Caco-2 (cell line): ENCODE measurements around the gene PIM3. TPM values are rescaled to one million over a fixed set of nuclear protein-coding genes. Genes with fewer than 3 reads are reported as not detected.

ENCODE experiments used
- BruUV-seq: library from RNA; stranded (reverse); fragments of 400-500 nt; replicated peaks from 2 replicates; lab custom pipeline; 2021; lab: Mats Ljungman, UMichigan
- CTCF ChIA-PET: fragments of 300-600 bp; sonication (Branson Sonifier 250); formaldehyde crosslinking; loops from one replicate; lab custom pipeline; 2022; ENCODE audit warnings: antibody characterized with exemption; lab: Charles Lee
- POLR2A ChIA-PET: fragments of 300-600 bp; sonication (Branson Sonifier 250); formaldehyde crosslinking; loops from one replicate; lab custom pipeline; 2022; ENCODE audit warnings: antibody characterized with exemption; lab: Charles Lee
- DNase-seq, 2 experiments: peaks; one replicate each; pipeline versions ENCODE4 v3.0.0 to v3.0.0-alpha.2; 2020 to 2022
- H3K27me3 ChIP-seq: replicated peaks from 2 replicates; pipeline ENCODE4 v1.6.0; 2011; ENCODE audit warnings: low read length; ENCODE audit not compliant: control insufficient read depth, insufficient read depth
- H3K36me3 ChIP-seq: 2 replicates; pipeline ENCODE4 v1.5.1; 2011; ENCODE audit warnings: low read length; ENCODE audit not compliant: control insufficient read depth, insufficient read depth
- H3K4me1 ChIP-seq: fragments of 250-450 bp; sonication (Bioruptor Pico); 2 replicates; pipeline ENCODE4 v1.5.1; 2020; ENCODE audit warnings: mild to moderate bottlenecking
- H3K4me3 ChIP-seq: 2 replicates; pipeline ENCODE4 v1.5.1; 2011; ENCODE audit warnings: low read depth, mild to moderate bottlenecking, control low read depth, low read length
- H3K9me3 ChIP-seq: fragments of 250-450 bp; sonication (Bioruptor Pico); 2 replicates; pipeline ENCODE4 v1.5.1; 2020; ENCODE audit warnings: mild to moderate bottlenecking, moderate library complexity
- H3K27ac Mint-ChIP-seq: one replicate; pipeline ENCODE4 v1.8.0; 2022; ENCODE audit warnings: mixed read lengths; ENCODE audit not compliant: unreplicated experiment
- H3K27me3 Mint-ChIP-seq: one replicate; pipeline ENCODE4 v1.8.0; 2022; ENCODE audit warnings: mixed read lengths; ENCODE audit not compliant: insufficient read depth, unreplicated experiment
- H3K36me3 Mint-ChIP-seq: one replicate; pipeline ENCODE4 v1.8.0; 2022; ENCODE audit warnings: mild to moderate bottlenecking, mixed read lengths; ENCODE audit not compliant: insufficient read depth, unreplicated experiment
- H3K4me1 Mint-ChIP-seq: one replicate; pipeline ENCODE4 v1.8.0; 2022; ENCODE audit warnings: low read depth, mixed read lengths; ENCODE audit not compliant: unreplicated experiment
- H3K4me3 Mint-ChIP-seq: one replicate; pipeline ENCODE4 v1.8.0; 2022; ENCODE audit warnings: mild to moderate bottlenecking, moderate library complexity, mixed read lengths; ENCODE audit not compliant: unreplicated experiment
- H3K9me3 Mint-ChIP-seq: one replicate; pipeline ENCODE4 v1.8.0; 2022; ENCODE audit warnings: mixed read lengths; ENCODE audit not compliant: unreplicated experiment
- intact Hi-C: fragments of 100-400 bp; cut with micrococcal nuclease; formaldehyde crosslinking; loops from one replicate; pipeline ENCODE4 v1.10.0; 2022; ENCODE audit not compliant: unreplicated experiment
- total RNA-seq: library from RNA; stranded (reverse); gene quantifications from 2 replicates; pipeline ENCODE4 v1.2.3, GENCODE V29; 2022
- TF ChIP-seq, protein P1 (sequence below), 2 experiments: fragments of 200-600 bp in 1 of 2; IDR thresholded peaks; 1 replicate in 1 of 2; 2 replicates in 1 of 2; pipeline versions ENCODE4 v1.5.1 to v1.8.0; 2011 to 2022; ENCODE audit warnings: antibody characterized with exemption in 1 of 2, control low read depth in 1 of 2, inconsistent platforms in 1 of 2, low read depth in 1 of 2, low read length in 1 of 2, mild to moderate bottlenecking in 1 of 2, moderate library complexity in 1 of 2; ENCODE audit not compliant: insufficient read depth in 1 of 2, severe bottlenecking in 1 of 2, unreplicated experiment in 1 of 2

The PIM3 gene
- total RNA-seq, 1 experiment from 2014 or later: 39.6 TPM

DNA sequence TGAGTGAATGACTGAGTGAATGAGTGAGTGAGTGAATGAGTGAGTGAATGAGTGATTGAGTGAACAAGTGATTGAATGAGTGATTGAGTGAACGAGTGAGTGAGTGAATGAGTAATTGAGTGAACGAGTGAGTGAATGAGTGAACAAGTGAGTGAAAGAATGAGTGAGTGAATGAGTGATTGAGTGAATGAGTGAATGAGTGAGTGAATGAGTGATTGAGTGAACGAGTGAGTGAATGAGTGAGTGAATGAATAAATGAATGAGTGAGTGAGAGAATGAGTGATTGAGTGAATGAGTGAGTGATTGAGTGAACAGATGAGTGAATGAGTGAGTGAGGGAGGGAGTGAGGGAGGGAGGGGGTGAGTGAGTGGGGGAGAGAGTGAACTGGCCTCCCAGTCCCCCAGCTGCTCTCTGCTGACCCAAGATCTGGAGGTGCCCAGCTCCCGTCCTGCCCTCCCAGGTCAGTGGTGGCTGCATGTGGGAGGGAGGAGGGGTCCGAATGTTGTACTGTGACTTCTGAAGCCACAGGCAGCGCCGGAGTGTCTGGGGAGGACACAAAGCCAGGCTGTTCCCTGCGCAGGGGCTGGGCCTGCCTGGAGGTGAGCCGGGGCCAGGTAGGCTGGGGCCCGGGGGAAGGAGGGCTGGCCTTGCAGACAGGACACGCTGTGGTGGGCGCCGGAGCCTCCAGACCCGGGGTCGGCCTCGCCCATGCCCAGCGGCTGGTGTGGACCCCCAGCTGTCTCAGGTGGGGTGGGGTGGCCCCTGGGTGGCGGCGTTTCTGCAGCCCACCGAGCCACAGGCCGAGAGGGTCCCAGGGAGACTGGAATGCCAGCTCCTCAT is 17.8 kb upstream of the PIM3 start:
- ChIA-PET CTCF (no interaction called here), POLR2A (interaction anchor here (0.6 kb wide), 1 partner anchor 16 kb away, joined by 3 read pairs; no protein-coding TSS in a partner anchor)
- peaks cover 21% of the 10 kb centered on the region for H3K4me1 ChIP-seq
- H3K27ac Mint-ChIP-seq: no peak overlapping the region
- peaks cover 5% of the 10 kb centered on the region for H3K36me3 Mint-ChIP-seq
- H3K36me3 ChIP-seq: no peaks in the 10 kb centered on the region
- H3K27me3 ChIP-seq: no peaks in the 10 kb centered on the region
- intact Hi-C loops: no loop called here
- no peaks in the 10 kb centered on the region for H3K27me3 Mint-ChIP-seq
- BruUV-seq: no TSS peak
- H3K4me3 Mint-ChIP-seq: no peak overlapping the region
- no peak for DNase-seq
- TF ChIP-seq, protein P1, sequence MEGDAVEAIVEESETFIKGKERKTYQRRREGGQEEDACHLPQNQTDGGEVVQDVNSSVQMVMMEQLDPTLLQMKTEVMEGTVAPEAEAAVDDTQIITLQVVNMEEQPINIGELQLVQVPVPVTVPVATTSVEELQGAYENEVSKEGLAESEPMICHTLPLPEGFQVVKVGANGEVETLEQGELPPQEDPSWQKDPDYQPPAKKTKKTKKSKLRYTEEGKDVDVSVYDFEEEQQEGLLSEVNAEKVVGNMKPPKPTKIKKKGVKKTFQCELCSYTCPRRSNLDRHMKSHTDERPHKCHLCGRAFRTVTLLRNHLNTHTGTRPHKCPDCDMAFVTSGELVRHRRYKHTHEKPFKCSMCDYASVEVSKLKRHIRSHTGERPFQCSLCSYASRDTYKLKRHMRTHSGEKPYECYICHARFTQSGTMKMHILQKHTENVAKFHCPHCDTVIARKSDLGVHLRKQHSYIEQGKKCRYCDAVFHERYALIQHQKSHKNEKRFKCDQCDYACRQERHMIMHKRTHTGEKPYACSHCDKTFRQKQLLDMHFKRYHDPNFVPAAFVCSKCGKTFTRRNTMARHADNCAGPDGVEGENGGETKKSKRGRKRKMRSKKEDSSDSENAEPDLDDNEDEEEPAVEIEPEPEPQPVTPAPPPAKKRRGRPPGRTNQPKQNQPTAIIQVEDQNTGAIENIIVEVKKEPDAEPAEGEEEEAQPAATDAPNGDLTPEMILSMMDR (IDR thresholded peaks at IDR 0.05; ENCODE audit: insufficient read depth in 1 of 2, low read depth in 1 of 2, low read length in 1 of 2, severe bottlenecking in 1 of 2, unreplicated experiment in 1 of 2): no peak
- H3K9me3 Mint-ChIP-seq: no peaks in the 10 kb centered on the region
- peaks cover 5% of the 10 kb centered on the region; the same call in 1 of the 2 replicates for H3K9me3 ChIP-seq
- H3K4me3 ChIP-seq: no peak overlapping the region
- H3K4me1 Mint-ChIP-seq: no peaks in the 10 kb centered on the region

DNA sequence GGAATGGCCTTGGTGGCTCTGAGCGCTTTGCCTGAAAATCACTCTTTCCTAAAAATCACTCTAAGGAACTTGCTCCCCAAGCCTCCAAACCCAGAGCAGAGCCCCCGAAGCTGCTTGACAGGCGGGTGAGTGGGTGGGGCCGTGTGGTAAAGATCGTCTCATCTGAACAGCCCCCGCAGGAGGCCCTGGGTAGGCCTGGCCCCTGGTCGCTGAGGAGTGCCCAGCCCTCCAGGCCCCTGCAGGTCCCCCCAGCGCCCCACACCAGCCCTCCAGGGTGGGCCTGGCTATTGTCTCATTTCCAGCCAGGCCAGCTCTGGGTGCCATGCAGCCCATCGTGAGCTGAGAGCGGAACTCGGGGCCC is 17.2 kb upstream of the PIM3 start:
- Mint-ChIP-seq H3K4me3 (no peak overlapping the region), H3K27me3 (no peaks in the 10 kb centered on the region), H3K9me3 (no peaks in the 10 kb centered on the region), H3K4me1 (no peaks in the 10 kb centered on the region), H3K27ac (no peak overlapping the region), H3K36me3 (peaks cover 5% of the 10 kb centered on the region)
- Histone ChIP-seq H3K36me3 (no peaks in the 10 kb centered on the region), H3K4me3 (no peak overlapping the region), H3K27me3 (no peaks in the 10 kb centered on the region), H3K9me3 (peaks cover 5% of the 10 kb centered on the region; the same call in 1 of the 2 replicates), H3K4me1 (peaks cover 26% of the 10 kb centered on the region)
- BruUV-seq: no TSS peak
- ChIA-PET CTCF (interaction anchor here (0.6 kb wide), 1 partner anchor 16 kb away, joined by 3 read pairs; no protein-coding TSS in a partner anchor), POLR2A (interaction anchor here (0.6 kb wide), 1 partner anchor 15 kb away, joined by 3 read pairs; no protein-coding TSS in a partner anchor)
- no peak for DNase-seq
- intact Hi-C loops: no loop called here
- TF ChIP-seq, protein P1 (IDR thresholded peaks at IDR 0.05; ENCODE audit: insufficient read depth in 1 of 2, low read depth in 1 of 2, low read length in 1 of 2, severe bottlenecking in 1 of 2, unreplicated experiment in 1 of 2): no peak

DNA sequence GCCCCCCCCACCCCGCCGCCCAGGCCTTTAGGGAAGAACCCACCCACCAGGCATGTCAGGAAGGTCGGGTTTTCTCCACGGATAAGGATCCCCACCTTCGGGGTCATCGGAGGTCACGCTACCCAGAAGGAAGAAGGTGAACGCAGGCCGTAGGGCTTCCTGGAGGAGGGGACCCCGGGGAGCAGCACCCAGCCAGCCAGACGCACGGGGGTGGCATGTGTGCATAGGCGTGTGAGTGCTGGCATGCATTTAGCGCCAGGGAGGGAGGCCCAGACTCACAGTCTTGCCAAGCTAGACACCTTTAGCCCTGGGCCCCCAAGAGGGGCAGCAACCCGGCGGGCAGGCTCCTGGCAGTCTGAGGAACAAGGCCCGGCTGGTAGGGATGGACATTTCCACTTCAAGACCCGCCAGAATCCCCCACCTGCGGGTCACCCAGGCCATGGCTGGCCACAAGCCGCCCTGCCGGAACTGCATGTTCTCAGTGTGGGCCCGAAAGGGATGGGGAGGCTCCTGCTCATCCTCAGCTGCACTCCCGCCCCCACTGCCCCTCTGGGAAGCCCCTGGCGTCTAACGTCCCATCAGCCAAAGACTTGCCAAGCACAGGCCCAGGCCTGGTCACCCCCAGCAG is 16.7 kb upstream of the PIM3 start:
- Histone ChIP-seq H3K36me3 (no peaks in the 10 kb centered on the region), H3K27me3 (no peaks in the 10 kb centered on the region), H3K4me1 (peaks cover 31% of the 10 kb centered on the region), H3K9me3 (peaks cover 5% of the 10 kb centered on the region; the same call in 1 of the 2 replicates), H3K4me3 (no peak overlapping the region)
- Mint-ChIP-seq H3K9me3 (no peaks in the 10 kb centered on the region), H3K36me3 (peaks cover 5% of the 10 kb centered on the region), H3K4me1 (no peaks in the 10 kb centered on the region), H3K27me3 (no peaks in the 10 kb centered on the region), H3K27ac (no peak overlapping the region), H3K4me3 (no peak overlapping the region)
- BruUV-seq: no TSS peak
- POLR2A ChIA-PET: interaction anchor here (0.6 kb wide), 1 partner anchor 15 kb away, joined by 3 read pairs; no protein-coding TSS in a partner anchor
- CTCF ChIA-PET: interaction anchor here (0.6 kb wide), 1 partner anchor 15 kb away, joined by 3 read pairs; no protein-coding TSS in a partner anchor
- intact Hi-C loops: no loop called here
- no peak for DNase-seq
- TF ChIP-seq, protein P1 (IDR thresholded peaks at IDR 0.05; ENCODE audit: insufficient read depth in 1 of 2, low read depth in 1 of 2, low read length in 1 of 2, severe bottlenecking in 1 of 2, unreplicated experiment in 1 of 2): no peak
